C4-2B (cell line): ENCODE results near the gene DIS3L2.

Experiments
- H3K27ac ChIP-seq: fragments of 450-650 bp; 2 replicates; pipeline ENCODE4 v1.5.1; 2017
- ZFX ChIP-seq: fragments of 450-650 bp; IDR thresholded peaks from 2 replicates; pipeline ENCODE4 v1.6.1; 2017
- TF ChIP-seq, protein P1 (sequence below): fragments of 450-650 bp; conservative IDR thresholded peaks from 2 replicates; pipeline ENCODE4 v1.5.1; 2017; ENCODE audit warnings: mild to moderate bottlenecking

Gene DIS3L2

DNA sequence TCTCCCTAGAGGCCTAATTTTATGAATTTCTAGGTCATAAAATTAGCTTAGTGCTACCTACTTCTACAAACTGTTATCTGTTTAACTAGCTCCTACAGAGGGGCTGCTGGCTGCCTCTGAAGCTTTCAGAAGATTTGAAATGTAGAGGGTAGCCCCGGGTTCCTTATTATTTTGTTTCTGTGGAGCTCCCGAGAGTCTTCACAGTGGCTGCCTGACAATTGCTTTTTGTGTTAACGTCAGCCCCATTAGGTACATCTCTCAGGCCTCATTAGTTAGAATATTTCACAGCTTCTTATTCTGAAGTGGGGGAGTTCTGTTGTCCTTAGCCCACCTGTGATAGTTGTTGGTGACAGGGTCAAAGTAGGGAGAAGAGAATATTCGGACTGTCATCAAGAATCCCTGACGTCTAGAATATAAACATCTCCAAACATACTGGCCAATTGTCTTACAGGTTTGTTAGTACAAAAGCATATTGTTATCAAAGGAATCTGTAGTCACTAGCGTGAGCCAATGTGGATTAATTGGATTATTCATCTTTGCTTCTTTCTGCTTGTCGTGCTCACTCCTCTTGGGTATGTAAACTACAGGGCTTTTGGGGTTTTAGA, 77.5 kb downstream of the DIS3L2 start:
- TF ChIP-seq ZFX: no peak
- TF ChIP-seq, protein P1, sequence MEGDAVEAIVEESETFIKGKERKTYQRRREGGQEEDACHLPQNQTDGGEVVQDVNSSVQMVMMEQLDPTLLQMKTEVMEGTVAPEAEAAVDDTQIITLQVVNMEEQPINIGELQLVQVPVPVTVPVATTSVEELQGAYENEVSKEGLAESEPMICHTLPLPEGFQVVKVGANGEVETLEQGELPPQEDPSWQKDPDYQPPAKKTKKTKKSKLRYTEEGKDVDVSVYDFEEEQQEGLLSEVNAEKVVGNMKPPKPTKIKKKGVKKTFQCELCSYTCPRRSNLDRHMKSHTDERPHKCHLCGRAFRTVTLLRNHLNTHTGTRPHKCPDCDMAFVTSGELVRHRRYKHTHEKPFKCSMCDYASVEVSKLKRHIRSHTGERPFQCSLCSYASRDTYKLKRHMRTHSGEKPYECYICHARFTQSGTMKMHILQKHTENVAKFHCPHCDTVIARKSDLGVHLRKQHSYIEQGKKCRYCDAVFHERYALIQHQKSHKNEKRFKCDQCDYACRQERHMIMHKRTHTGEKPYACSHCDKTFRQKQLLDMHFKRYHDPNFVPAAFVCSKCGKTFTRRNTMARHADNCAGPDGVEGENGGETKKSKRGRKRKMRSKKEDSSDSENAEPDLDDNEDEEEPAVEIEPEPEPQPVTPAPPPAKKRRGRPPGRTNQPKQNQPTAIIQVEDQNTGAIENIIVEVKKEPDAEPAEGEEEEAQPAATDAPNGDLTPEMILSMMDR: no peak
- H3K27ac ChIP-seq: no peak overlapping the region

DNA sequence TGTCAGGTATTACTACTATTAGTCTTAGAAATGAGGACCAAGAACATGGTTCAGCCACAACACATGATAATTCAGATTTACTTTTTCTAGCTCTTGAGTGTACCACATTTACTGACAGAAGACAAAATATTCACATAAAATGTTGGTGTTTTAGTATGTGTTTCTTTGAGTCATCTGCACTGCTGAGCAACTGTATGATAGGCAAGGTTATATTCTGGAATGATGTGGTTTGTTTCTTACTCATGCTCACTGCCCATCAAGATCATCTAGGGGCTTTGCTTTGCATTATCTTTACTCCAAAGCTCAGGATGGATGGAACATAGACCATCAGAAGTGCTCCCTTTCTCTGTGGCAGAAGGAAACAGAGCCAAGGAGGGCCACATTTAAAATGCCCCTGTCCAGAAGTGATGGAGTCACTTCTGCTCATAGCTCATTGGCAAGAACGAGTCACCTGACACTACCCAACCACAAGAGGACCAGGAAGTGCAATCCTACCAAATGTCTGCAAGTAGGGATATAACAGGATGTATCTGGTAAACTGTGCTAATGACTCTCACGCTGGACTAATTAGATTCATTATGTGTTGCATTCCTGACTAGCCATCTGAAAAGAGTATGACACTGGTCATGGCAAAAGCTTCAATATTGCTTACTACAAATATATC, 81.5 kb downstream of the DIS3L2 start:
- TF ChIP-seq ZFX: no peak
- TF ChIP-seq, protein P1: no peak
- H3K27ac ChIP-seq: no peak overlapping the region

DNA sequence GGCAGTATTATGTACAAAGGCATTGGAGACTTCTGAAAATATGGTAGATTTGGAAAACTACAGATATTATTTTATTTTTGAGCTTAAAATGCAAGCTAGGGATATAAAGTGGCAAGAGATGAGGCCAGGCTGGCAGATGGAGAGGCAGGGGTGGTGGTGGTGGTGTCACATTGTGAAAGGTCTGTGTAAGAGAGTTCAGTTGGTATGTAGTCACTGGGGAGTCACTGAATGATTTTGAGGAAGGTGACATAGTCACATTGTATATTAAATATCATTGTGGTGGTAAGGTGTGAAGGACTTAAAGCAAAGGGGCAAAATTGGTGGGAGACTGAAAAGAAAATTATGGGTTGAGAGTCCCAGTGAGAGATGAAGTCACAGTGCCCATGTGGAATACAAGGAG, 82.5 kb downstream of the DIS3L2 start:
- no peak for TF ChIP-seq ZFX
- no peak overlapping the region for H3K27ac ChIP-seq

DNA sequence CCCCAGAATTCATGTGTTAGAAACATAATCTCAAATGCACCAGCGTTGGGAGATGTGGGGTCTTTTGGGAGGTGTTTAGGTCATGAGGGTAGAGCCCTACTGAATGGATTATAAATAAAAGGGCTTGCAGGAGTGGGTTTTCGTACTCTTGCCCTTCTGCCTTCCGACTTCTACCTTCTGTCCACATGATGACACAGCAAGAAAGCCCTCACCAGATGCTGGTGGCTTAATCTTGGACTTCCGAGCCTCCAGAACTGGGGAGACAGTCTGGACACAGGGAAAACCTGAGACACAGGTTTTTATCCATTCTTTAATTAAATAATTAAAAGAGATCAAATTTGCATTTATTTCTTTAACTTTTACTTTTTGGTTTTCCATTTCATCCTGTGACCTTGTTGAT, 87.8 kb downstream of the DIS3L2 start:
- TF ChIP-seq, protein P1: no peak
- no peak for TF ChIP-seq ZFX
- no peak overlapping the region for H3K27ac ChIP-seq

DNA sequence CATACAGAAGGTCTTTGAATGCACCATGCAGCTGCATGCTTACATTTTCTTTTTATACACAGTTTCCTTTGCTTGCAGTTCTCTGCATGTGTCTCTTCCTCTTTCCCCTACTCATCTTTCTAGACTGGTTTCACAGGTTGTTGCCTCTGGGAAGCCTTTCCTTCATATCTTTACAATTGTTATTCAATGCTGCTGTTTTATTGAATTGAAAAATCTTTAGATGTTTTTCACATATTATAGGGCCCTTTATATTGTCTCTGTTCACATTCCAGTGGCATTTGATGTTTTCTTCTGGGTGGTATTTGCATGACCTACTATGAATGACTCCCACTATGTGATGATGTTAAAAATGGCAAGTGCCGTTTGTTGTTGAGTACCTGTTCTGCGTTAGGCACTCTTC, 91.1 kb downstream of the DIS3L2 start:
- TF ChIP-seq, protein P1: no peak
- no peak for TF ChIP-seq ZFX
- H3K27ac ChIP-seq: no peak overlapping the region

DNA sequence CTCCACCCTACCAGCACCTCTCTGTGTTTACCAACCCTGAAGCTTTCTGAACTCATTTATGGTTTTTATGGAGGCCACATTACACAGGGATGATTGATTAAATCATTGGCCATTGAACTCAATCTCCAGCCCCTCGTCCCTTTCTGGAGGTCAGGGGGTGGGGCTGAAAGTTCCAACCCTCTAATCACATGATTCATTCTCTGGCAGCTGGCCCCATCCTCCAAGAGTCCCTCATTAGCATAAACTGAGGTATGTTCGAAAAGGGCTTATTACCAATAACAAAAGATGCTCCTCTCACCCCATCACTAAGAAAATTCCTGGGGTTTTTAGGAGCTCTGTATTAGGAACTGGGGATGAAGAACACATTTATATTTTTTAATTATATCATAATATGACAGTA, 92.3 kb downstream of the DIS3L2 start:
- no peak overlapping the region for H3K27ac ChIP-seq
- TF ChIP-seq, protein P1: no peak
- TF ChIP-seq ZFX: no peak

DNA sequence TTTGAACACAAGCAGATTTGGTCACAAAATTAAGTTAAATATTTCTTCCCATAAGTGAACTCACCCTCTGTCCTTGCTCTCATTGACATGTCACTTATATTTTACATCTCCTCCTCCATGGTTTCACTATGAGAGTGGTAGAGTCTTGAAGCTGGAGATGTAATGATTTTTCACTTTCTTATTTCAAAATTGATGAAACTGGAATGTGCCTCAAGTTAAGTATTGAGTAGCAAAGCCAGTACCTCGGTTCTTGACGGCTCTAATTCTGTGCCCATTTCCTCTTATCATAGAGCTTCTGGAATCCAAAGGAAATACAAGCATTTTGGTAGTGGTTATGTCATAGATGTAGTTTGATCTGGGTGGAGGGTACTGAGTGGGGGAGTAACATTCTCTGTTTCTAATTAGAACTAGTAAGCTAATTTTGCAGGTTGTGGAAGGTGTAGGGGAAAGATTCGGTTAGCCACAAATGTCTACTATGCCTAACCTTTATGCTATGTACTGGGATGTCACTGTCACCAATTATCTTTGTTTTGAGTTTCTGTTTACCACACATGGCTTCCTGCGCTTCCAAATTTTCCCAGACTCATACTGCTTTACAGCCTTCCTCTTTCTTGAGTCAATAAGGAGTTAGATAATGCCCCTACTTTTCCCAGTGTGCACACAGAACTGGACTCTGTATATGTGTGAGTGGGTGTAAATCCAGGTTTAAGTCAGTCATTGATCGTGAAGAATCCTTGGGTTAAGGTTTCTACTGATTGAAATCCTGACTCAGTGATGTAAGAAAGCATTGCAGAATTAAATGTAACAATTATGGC, 96.8 kb downstream of the DIS3L2 start:
- TF ChIP-seq ZFX: no peak
- TF ChIP-seq, protein P1: no peak
- H3K27ac ChIP-seq: no peak overlapping the region
